ENCODE measurements around the gene SLC35C1. TPM values are rescaled to one million over a fixed set of nuclear protein-coding genes. Genes with fewer than 3 reads are reported as not detected.

The SLC35C1 gene
- total RNA-seq, 1 donor from 2014 or later: 19.8 TPM

- no peak overlapping the region for H3K4me3 ChIP-seq (ENCODE audit: low read depth, low read length)
- no peaks in the 10 kb centered on the region for H3K27me3 ChIP-seq (ENCODE audit: control insufficient read depth, insufficient read depth, low read length)
- peaks cover 2% of the 10 kb centered on the region for H3K36me3 ChIP-seq (ENCODE audit: control insufficient read depth, insufficient read depth, low read length)
- TF ChIP-seq CTCF (IDR thresholded peaks at IDR 0.05; ENCODE audit: insufficient read depth, low read length, poor library complexity, severe bottlenecking): no peak
- no peak for DNase-seq (ENCODE audit: low read depth)
These were observed 56.0 kb downstream of the SLC35C1 start for GRCh38 chr11:45860764-45861510.

Other genes starting within 250 kb of the SLC35C1 start
- gene CHST1, start 139.5 kb upstream of the SLC35C1 start, total RNA-seq: 0.88 and 2.3 TPM in 2 replicates
- gene CRY2, start 42.3 kb downstream of the SLC35C1 start, total RNA-seq: 8.5 and 9.1 TPM in 2 replicates
- 13.2 and 14.8 TPM in 2 replicates for gene MAPK8IP1, start 80.5 kb downstream of the SLC35C1 start, total RNA-seq
- not detected in 2 replicates for gene FREY1, start 102.1 kb downstream of the SLC35C1 start, total RNA-seq
- 37.4 and 52.0 TPM in 2 replicates for gene PEX16, start 112.7 kb downstream of the SLC35C1 start, total RNA-seq
- 10.9 and 11.2 TPM in 2 replicates for gene LARGE2, start 117.5 kb downstream of the SLC35C1 start, total RNA-seq

Data from kidney epithelial cell (primary cell).